Measurements from ENCODE around the gene SKOR2. TPM values are rescaled to one million over a fixed set of nuclear protein-coding genes. Genes with fewer than 3 reads are reported as not detected.
A peak's percentile ranks its signal among the peaks of the same experiment; 100 is the strongest.

SKOR2 gene
- total RNA-seq, 1 donor from 2014 or later, result not detected

DNA sequence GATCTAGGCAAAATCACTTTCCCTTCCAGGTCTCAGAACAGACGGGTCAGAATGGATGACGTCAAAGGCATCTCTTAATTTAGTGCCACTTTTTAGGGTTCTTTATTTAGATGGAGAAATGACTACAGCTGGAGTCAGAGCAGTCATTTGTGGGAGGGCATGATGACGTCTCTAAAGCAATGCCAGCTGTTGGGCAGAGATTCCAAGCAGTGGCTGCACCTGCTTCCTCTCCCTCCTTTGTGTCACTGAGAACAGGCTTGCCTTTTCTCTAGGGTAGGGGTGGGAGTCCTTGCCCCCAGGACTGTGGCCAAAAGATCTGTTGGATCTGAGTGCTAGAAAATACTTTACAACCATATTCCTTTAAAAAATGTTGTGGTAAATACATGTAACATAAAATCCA, 28.7 kb upstream of the SKOR2 start:
- DNase-seq, result no peak
- Histone ChIP-seq H3K27ac (replicated peaks) (no peak overlapping the region), H3K27me3 (ENCODE audit: low read depth) (peaks cover 91% of the 10 kb centered on the region), H3K9me3 (replicated peaks) (peaks cover 7% of the 10 kb centered on the region), H3K4me1 (no peaks in the 10 kb centered on the region), H3K36me3 (no peaks in the 10 kb centered on the region), H3K4me3 (no peak overlapping the region)
- intact Hi-C loops (cut with micrococcal nuclease), result no loop called here
- TF ChIP-seq, protein P1, sequence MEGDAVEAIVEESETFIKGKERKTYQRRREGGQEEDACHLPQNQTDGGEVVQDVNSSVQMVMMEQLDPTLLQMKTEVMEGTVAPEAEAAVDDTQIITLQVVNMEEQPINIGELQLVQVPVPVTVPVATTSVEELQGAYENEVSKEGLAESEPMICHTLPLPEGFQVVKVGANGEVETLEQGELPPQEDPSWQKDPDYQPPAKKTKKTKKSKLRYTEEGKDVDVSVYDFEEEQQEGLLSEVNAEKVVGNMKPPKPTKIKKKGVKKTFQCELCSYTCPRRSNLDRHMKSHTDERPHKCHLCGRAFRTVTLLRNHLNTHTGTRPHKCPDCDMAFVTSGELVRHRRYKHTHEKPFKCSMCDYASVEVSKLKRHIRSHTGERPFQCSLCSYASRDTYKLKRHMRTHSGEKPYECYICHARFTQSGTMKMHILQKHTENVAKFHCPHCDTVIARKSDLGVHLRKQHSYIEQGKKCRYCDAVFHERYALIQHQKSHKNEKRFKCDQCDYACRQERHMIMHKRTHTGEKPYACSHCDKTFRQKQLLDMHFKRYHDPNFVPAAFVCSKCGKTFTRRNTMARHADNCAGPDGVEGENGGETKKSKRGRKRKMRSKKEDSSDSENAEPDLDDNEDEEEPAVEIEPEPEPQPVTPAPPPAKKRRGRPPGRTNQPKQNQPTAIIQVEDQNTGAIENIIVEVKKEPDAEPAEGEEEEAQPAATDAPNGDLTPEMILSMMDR (IDR thresholded peaks at IDR 0.05; ENCODE audit: borderline replicate concordance), result no peak

DNA sequence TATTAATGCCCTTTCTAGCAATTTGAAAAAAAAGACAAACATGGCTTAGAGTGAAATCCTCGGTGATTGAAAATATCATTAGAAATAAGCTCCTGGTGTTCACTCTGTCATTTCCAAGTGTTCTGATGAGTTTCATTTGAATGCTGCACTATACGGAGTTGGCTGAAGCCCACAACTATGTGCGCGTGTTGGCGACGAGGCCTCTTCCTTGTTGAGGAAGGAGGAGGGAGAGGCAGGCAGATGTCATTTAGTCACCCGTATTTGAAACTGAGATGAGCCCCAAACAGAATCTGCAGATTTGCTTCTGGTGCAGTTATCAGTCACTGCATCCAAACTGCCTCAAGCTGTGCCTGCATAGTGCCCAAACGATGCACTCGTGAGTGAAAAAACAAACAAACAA, 23.5 kb upstream of the SKOR2 start:
- Histone ChIP-seq H3K27me3 (ENCODE audit: low read depth) (peaks cover 85% of the 10 kb centered on the region), H3K9me3 (replicated peaks) (peaks cover 7% of the 10 kb centered on the region), H3K4me1 (no peaks in the 10 kb centered on the region), H3K27ac (replicated peaks) (no peak overlapping the region), H3K4me3 (no peak overlapping the region), H3K36me3 (no peaks in the 10 kb centered on the region)
- DNase-seq, result no peak
- intact Hi-C loops (cut with micrococcal nuclease), result no loop called here
- TF ChIP-seq, protein P1 (IDR thresholded peaks at IDR 0.05; ENCODE audit: borderline replicate concordance), result no peak

DNA sequence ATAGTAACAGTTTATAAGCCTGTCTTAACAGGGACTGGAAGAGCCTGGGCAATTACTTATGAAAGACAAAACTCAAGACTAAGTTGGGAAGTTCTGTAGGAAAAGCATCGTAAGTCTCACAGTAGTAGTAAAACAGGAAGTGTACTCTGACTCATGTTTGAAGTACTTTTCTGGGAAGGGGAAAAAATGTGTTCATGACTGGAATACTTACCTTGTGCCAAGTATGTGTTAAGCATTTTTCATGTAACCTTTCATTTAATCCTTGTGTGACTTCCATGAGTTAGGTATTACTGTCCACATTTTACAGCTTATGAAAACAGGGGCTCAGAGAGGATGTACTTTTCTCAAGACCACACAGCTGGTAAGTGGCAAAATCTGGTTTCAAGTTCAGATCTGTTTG, 13.7 kb upstream of the SKOR2 start:
- no peak overlapping the region for H3K4me3 ChIP-seq
- TF ChIP-seq, protein P1 (IDR thresholded peaks at IDR 0.05; ENCODE audit: borderline replicate concordance), result no peak

DNA sequence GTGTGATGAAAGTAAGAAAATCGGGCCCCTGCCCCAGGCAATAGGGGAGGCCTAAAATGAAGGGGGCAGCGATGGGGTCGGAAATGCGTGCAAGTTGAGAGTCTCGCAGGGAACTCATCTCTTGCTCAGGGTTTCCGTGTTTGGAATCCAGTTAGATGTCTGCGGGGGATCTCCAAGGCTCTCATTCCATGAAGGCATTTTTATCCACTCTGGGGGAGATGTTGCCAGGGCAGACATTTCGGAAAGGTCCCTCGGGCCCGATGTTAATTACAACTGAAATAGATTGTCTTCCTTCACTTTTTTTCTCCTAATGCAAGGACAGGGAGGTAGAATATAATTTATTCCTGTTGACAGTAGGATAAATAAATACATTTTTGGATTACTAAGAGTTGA, 12.8 kb upstream of the SKOR2 start:
- Histone ChIP-seq H3K27ac (replicated peaks) (no peak overlapping the region), H3K4me1 (peaks cover 18% of the 10 kb centered on the region), H3K36me3 (no peaks in the 10 kb centered on the region), H3K4me3 (peak overlapping the region; percentile 40), H3K27me3 (ENCODE audit: low read depth) (peaks cover 100% of the 10 kb centered on the region), H3K9me3 (replicated peaks) (no peaks in the 10 kb centered on the region)
- intact Hi-C loops (cut with micrococcal nuclease), result no loop called here
- TF ChIP-seq, protein P1 (IDR thresholded peaks at IDR 0.05; ENCODE audit: borderline replicate concordance), result no peak
- no peak for DNase-seq

More for the DNA sequence above, 13.7 kb upstream of the SKOR2 start:
- Histone ChIP-seq H3K36me3 (no peaks in the 10 kb centered on the region), H3K27me3 (ENCODE audit: low read depth) (peaks cover 99% of the 10 kb centered on the region), H3K27ac (replicated peaks) (no peak overlapping the region), H3K4me1 (peaks cover 18% of the 10 kb centered on the region), H3K9me3 (replicated peaks) (no peaks in the 10 kb centered on the region)
- intact Hi-C loops (cut with micrococcal nuclease), result no loop called here
- no peak for DNase-seq

DNA sequence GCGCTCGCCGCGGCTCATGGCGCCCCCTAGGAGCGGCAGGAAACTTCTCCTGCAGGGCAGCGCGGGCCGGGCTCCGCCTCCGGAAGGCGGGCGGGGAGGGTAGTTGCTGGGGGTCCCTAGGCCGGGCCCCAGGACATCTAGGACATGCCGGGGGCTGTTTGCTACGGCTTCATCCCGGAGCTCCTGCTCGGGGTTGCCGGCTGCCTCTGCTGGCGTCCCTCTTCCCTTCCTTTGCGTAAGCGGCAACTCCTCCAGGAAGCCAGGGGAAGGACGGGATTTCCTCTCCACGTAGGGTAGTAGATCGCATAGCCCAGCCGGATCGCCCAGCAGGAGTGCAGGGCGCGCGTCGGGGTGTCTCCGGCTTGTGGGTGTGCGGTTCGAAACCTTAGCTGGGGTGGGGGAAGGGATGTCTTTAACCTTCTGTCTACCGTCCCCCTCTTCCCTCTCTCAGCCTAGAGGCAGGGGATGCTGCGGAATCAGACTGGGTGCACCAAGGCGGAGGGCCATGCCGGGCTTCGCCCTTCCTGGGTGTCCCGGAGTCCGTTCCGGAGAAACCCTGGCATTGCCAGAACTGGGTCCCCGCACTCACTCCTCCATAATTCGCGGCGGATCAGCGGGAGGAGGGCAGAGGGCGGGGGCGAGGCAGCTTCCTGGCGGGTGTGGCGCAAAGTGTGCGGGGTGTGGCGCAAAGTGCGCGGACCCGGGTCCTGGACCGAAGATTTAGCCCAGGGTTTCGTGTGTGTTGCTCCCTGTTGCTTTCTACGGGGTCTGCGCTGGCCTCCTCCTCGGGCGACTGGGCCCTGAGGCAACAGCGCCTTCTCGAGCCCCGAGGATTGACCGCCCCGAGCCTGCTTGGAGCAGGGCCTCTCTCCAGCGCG, 12.2 kb upstream of the SKOR2 start:
- no peak for DNase-seq
- H3K27ac ChIP-seq (replicated peaks), result no peak overlapping the region
- H3K36me3 ChIP-seq, result no peaks in the 10 kb centered on the region
- TF ChIP-seq, protein P1 (IDR thresholded peaks at IDR 0.05; ENCODE audit: borderline replicate concordance), result no peak
- H3K4me1 ChIP-seq, result peaks cover 18% of the 10 kb centered on the region
- peak overlapping the region; percentile 40 for H3K4me3 ChIP-seq
- H3K27me3 ChIP-seq (ENCODE audit: low read depth), result peaks cover 100% of the 10 kb centered on the region
- no peaks in the 10 kb centered on the region for H3K9me3 ChIP-seq (replicated peaks)
- intact Hi-C loops (cut with micrococcal nuclease), result no loop called here

Data from left ventricle myocardium inferior (tissue), 1 donor.